Fibroblast of mammary gland (primary cell): ENCODE data around the gene CYFIP1.

ENCODE experiments used
- DNase-seq: peaks from one replicate; pipeline ENCODE4 v3.0.0-alpha.2; 2010; ENCODE audit warnings: low read depth
- H3K4me3 ChIP-seq: 2 replicates; pipeline ENCODE4 v1.5.1; 2011; ENCODE audit warnings: low read depth, mild to moderate bottlenecking, low read length, moderate library complexity; ENCODE audit not compliant: control insufficient read depth
- CTCF ChIP-seq: conservative IDR thresholded peaks from 2 replicates; pipeline ENCODE4 v1.5.1; 2011; ENCODE audit warnings: low read depth, low read length, inconsistent platforms; ENCODE audit not compliant: control insufficient read depth, insufficient read depth

CYFIP1 gene

GRCh38 chr15:22878103-22878502 is 102.1 kb downstream of the CYFIP1 start:
- TF ChIP-seq CTCF = no peak
- H3K4me3 ChIP-seq = no peak overlapping the region
- DNase-seq = peak; percentile 15

GRCh38 chr15:22877607-22878006 is 102.6 kb downstream of the CYFIP1 start:
- no peak for DNase-seq
- H3K4me3 ChIP-seq = no peak overlapping the region
- TF ChIP-seq CTCF = no peak

- DNase-seq = no peak
- TF ChIP-seq CTCF = no peak
- no peak overlapping the region for H3K4me3 ChIP-seq
Observed at GRCh38 chr15:22877117-22877516, 103.1 kb downstream of the CYFIP1 start.

GRCh38 chr15:22874966-22875365 is 105.2 kb downstream of the CYFIP1 start:
- H3K4me3 ChIP-seq = no peak overlapping the region
- TF ChIP-seq CTCF = no peak
- DNase-seq = no peak

GRCh38 chr15:22874256-22874655 is 105.9 kb downstream of the CYFIP1 start:
- no peak overlapping the region for H3K4me3 ChIP-seq
- DNase-seq = no peak
- TF ChIP-seq CTCF = no peak

GRCh38 chr15:22873841-22874240 is 106.3 kb downstream of the CYFIP1 start:
- H3K4me3 ChIP-seq = no peak overlapping the region
- TF ChIP-seq CTCF = no peak
- no peak for DNase-seq
